Nephron progenitor cell (in vitro differentiated cells): ENCODE data around the gene VGLL4.

ENCODE experiments used
- DNase-seq: peaks from one replicate; pipeline ENCODE4 v3.0.0; 2021
- H3K27ac Mint-ChIP-seq: 2 replicates; pipeline ENCODE4 v1.8.0; 2021; ENCODE audit warnings: mild to moderate bottlenecking, moderate library complexity, mixed read lengths
- H3K27me3 Mint-ChIP-seq: 2 replicates; pipeline ENCODE4 v1.8.0; 2021; ENCODE audit warnings: mild to moderate bottlenecking, low read depth, mixed read lengths; ENCODE audit not compliant: poor library complexity
- H3K36me3 Mint-ChIP-seq: 2 replicates; pipeline ENCODE4 v1.8.0; 2021; ENCODE audit warnings: low read depth, mixed read lengths
- H3K4me1 Mint-ChIP-seq: 2 replicates; pipeline ENCODE4 v1.8.0; 2021; ENCODE audit warnings: mixed read lengths
- H3K4me3 Mint-ChIP-seq: 2 replicates; pipeline ENCODE4 v1.8.0; 2021; ENCODE audit warnings: mild to moderate bottlenecking, moderate library complexity, mixed read lengths
- H3K9me3 Mint-ChIP-seq: 2 replicates; pipeline ENCODE4 v1.8.0; 2021; ENCODE audit warnings: mild to moderate bottlenecking, moderate library complexity, mixed read lengths
- CTCF ChIP-seq: fragments of 200-600 bp; sonication (generic); IDR thresholded peaks from 2 replicates; pipeline ENCODE4 v1.5.0; 2021; ENCODE audit warnings: antibody characterized with exemption

The VGLL4 gene

GRCh38 chr3:11539218-11539617 lies 104.5 kb downstream of the VGLL4 start:
- H3K27ac Mint-ChIP-seq, result peak overlapping the region; percentile 66
- H3K27me3 Mint-ChIP-seq, result peaks cover 8% of the 10 kb centered on the region
- no peak for DNase-seq

GRCh38 chr3:11538581-11538980 lies 105.1 kb downstream of the VGLL4 start:
- Mint-ChIP-seq H3K4me3 (no peak overlapping the region), H3K36me3 (peaks cover 14% of the 10 kb centered on the region), H3K27me3 (peaks cover 9% of the 10 kb centered on the region), H3K9me3 (no peaks in the 10 kb centered on the region), H3K4me1 (peaks cover 84% of the 10 kb centered on the region), H3K27ac (no peak overlapping the region)
- no peak for TF ChIP-seq CTCF
- no peak for DNase-seq

More at GRCh38 chr3:11539218-11539617, 104.5 kb downstream of the VGLL4 start:
- peaks cover 14% of the 10 kb centered on the region for H3K36me3 Mint-ChIP-seq
- TF ChIP-seq CTCF, result no peak
- peaks cover 78% of the 10 kb centered on the region for H3K4me1 Mint-ChIP-seq
- no peaks in the 10 kb centered on the region for H3K9me3 Mint-ChIP-seq
- no peak overlapping the region for H3K4me3 Mint-ChIP-seq

- no peak overlapping the region for H3K4me3 Mint-ChIP-seq
- H3K4me1 Mint-ChIP-seq, result peaks cover 87% of the 10 kb centered on the region
- H3K27me3 Mint-ChIP-seq, result peaks cover 8% of the 10 kb centered on the region
- peaks cover 16% of the 10 kb centered on the region for H3K36me3 Mint-ChIP-seq
- H3K9me3 Mint-ChIP-seq, result no peaks in the 10 kb centered on the region
- TF ChIP-seq CTCF, result no peak
- DNase-seq, result no peak
- H3K27ac Mint-ChIP-seq, result no peak overlapping the region
Measured at GRCh38 chr3:11536936-11537612, 106.6 kb downstream of the VGLL4 start.

DNA sequence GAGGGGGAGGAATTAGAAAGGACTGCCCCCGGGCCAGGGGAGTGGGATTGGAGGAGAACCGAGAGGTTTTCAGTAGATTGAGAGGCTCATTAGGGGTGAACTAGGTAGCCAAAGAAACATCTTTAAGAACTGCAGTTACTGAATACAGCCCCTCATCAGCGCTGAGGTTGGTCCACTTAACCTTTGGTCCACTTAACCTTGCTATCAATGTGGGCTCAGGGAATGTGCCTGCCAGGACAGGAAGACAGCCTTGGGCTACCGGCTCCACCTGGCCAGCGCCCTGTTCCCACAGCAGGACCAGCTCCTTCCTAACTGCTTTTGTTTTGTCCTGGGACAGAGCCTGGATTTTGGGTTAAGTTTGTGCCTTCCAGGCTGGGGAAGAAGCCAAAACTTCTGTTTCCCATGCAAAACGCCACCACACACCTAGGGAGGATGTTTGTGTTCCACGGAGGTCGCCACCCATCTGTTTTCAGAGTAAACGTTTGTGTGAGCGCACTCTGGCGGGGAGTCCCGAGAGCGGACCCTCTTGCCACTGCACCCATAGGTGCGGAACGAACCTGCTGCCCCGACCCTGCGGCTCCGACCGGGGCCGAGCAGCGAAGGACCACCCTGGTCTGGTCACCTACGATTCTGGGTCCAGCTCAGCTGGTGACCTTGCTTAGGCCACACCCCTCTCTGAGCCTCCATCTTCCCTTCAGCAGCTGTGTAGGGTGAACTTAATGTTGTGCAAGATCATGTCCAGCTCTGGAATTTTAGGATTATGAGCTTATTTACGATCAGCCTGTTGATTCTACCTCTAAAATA lies 107.4 kb downstream of the VGLL4 start:
- Mint-ChIP-seq H3K36me3 (peaks cover 14% of the 10 kb centered on the region), H3K4me1 (peaks cover 84% of the 10 kb centered on the region), H3K9me3 (no peaks in the 10 kb centered on the region), H3K27me3 (peaks cover 8% of the 10 kb centered on the region), H3K27ac (peak overlapping the region; percentile 42), H3K4me3 (no peak overlapping the region)
- no peak for DNase-seq
- no peak for TF ChIP-seq CTCF

DNA sequence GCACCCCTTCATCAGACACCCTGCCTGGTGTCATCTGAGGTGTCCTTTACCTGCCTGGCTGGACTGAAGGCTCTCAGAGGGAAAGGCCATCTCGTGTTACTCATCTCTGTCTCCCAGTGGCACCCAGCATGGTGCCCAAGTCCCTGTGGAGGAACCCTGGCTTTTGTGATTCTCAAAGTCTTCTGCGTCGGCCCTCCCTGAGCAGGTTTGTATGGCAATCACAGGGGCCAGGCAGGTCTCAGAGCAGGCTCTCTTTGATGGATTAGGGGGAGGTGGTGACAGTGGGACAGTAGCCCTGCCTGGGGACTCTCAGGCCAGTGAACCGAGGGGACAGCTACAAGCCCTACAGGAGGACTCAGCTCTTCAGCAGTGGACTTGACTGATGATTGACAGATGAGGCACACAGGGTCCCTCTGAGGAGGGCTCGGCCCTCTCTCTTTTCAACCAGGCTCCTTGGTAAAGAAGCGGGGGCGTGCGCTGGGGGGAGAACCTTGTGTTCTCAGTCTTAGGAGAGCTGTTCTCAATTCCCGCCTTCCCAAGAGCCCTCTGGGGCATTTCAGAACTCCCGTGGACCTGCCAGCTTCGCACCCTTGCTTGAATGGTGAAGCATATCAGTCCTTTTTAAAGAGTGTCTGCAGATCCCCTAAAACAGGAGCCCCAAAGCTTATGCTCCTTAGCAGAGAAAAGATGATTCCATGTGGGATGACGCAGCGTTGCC lies 108.3 kb downstream of the VGLL4 start:
- Mint-ChIP-seq H3K4me3 (no peak overlapping the region), H3K9me3 (no peaks in the 10 kb centered on the region)

More for the DNA sequence above, 108.3 kb downstream of the VGLL4 start:
- Mint-ChIP-seq H3K27ac (no peak overlapping the region), H3K4me1 (peaks cover 88% of the 10 kb centered on the region), H3K36me3 (peaks cover 11% of the 10 kb centered on the region), H3K27me3 (peaks cover 8% of the 10 kb centered on the region)
- TF ChIP-seq CTCF, result no peak
- no peak for DNase-seq
